Left colon (tissue), 2 donors: Measurements from ENCODE around the gene OR4K15. TPM values are rescaled to one million over a fixed set of nuclear protein-coding genes. Genes with fewer than 3 reads are reported as not detected.
"Not testable (repeated sequence)": the region's sequence is repeated elsewhere in the genome, so short reads cannot be mapped to it uniquely, and the experiment has no call there.

Experiments
- ATAC-seq: fragments of 200-7000 bp; cut with Tn5 transposase; one replicate; pipeline ENCODE4 v1.9.1; 2020; ENCODE audit warnings: mild to moderate bottlenecking, moderate library complexity
- DNase-seq, 2 donors: peaks; one replicate each; pipeline ENCODE4 v3.0.0-alpha.2; 2020
- intact Hi-C, 2 donors: fragments of 100-400 bp; cut with DNase I in 1 of 2; cut with micrococcal nuclease in 1 of 2; formaldehyde crosslinking; loops; one replicate each; pipeline versions ENCODE4 v1.11.2 to v1.14.0; 2022; cut with DNase I, micrococcal nuclease
- long read RNA-seq: library from polyadenylated mRNA; unstranded; transcript quantifications from one replicate; pipeline ENCODE4 v2.0.0, GENCODE V29; 2021
- total RNA-seq, 2 donors: library from RNA; stranded (reverse); fragmentation: NEBNext Ultra II Directional; extraction: Animal tissue kit (Norgen Biotek cat#: 25700); gene quantifications; one replicate each; pipeline ENCODE4 v1.2.1, GENCODE V29; 2021
- donor health status: DM: no; HTN: no; CAD: no.
- donor health status: DM: yes; HTN: yes; CAD: no.

The OR4K15 gene, protein sequence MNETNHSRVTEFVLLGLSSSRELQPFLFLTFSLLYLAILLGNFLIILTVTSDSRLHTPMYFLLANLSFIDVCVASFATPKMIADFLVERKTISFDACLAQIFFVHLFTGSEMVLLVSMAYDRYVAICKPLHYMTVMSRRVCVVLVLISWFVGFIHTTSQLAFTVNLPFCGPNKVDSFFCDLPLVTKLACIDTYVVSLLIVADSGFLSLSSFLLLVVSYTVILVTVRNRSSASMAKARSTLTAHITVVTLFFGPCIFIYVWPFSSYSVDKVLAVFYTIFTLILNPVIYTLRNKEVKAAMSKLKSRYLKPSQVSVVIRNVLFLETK
- not detected for total RNA-seq
- long read RNA-seq, result 0 reads

DNA sequence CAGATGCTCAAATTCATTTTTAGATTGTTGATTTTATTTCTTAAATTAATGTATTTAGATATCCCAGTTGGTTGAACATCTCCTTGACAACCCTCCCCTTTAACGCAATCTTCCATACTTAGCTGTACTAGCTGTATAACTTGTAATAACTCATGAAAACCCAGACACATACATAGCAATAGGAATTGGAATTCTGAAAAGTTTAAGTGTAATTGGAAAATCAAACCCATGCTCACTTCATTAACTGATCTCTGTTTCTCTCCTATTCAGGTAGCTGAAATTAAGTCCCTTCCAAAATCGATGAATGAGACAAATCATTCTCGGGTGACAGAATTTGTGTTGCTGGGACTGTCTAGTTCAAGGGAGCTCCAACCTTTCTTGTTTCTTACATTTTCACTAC is at the start of gene OR4K15:
TSS of gene OR4K15 (plus strand) at position 301 of the 400 bp plus-strand sequence. CDS start at position 301, 0 bp downstream.
- no peak for DNase-seq
- intact Hi-C loops, result no loop called here
- no peak for ATAC-seq

DNA sequence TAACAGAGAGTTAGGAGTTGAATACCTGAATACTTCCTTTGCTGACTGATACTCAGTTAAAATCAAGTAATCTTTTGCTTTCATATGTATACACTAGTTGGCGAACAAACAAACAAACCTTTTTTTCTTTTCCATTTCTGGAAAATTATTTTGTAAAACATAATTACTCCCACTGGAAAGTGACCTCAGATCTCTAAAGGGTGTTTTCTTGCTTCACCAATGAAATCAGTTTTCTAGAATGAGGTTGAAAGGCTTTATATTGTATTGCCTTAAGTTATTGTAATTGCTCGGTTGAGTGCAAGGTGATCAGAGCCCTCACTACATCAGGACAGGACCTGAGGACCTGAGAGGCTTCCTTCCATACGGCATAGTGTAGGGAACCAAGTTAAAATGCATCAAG is 44.8 kb upstream of the OR4K15 start, which contains the start of gene OR4K1:
TSS of gene OR4K1 (plus strand) at position 301 of the 400 bp plus-strand sequence. CDS start 4,750 bp downstream, outside the sequence.
- ATAC-seq (no peak), DNase-seq (no peak)
- intact Hi-C loops, result no loop called here

DNA sequence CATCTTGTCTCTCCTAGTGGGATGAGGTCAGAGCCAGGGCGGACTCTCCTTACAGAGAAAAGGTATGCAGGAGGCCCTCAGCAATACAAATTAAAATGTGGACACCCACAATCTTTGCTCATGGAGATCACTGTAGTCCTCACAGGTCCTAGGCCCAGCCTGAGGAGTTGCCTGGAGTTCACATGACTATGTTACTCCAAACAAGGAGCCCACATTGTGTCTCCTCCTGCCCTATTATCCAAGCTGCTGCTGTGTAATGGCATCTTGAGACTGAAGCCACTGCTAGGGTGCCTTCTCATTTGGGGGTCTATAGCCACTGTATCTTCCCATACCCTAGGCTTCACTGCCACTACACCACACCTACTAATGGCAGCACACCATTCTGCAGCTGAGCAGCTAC is 33.7 kb upstream of the OR4K15 start:
- DNase-seq, result no peak
- ATAC-seq, result no peak
- intact Hi-C loops, result no loop called here

DNA sequence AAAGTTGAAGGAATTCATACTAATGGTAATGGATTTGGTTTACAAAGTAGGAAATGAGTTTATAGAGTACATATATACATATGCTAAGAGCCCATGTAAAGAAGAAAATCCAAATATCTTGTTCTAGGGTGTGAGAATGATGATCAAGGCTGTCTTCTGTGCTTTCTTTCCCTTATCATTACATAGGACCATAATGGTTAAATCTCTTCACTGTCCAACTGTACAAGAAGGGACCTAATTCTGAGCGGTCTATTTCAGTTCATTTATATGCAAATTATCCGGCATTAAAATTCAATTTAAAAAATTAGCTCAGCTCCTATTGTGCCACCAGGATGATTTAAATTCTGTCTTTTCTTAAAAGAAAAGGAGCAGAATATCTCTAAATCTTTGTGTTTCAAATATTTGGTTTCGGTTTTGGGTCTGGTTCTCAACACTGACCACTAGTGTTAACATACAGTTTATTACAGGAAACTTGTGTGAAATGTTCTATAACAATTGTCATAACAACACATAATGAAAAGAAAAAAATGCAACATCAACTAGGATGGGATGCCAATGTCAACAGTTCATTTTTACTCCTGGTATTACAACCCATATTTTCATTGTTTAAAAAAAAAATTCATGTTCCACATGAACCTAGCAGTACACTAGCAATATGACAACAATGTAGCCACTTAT is 27.8 kb upstream of the OR4K15 start:
- ATAC-seq (no peak), DNase-seq (no peak)
- intact Hi-C loops, result no loop called here

DNA sequence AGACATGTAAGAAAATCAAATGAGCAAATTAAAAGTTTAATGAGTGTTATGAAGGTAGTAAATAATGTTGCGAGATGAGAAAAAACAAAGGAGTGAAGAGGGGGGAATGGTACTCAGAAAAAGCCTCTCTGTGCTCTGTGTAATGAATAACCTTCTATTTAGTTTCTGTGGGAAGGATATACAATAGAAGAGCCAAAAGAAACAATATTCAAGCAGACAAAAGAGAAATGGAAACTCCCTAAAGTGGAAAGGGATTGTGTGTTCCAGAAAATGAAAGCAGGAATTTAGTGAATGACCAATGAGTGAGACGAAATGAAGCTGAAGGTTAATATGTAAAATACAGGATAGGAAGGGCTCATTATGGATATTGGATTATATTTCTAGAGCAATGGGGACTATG is 26.2 kb upstream of the OR4K15 start:
- intact Hi-C loops, result no loop called here
- DNase-seq (no peak), ATAC-seq (no peak)

DNA sequence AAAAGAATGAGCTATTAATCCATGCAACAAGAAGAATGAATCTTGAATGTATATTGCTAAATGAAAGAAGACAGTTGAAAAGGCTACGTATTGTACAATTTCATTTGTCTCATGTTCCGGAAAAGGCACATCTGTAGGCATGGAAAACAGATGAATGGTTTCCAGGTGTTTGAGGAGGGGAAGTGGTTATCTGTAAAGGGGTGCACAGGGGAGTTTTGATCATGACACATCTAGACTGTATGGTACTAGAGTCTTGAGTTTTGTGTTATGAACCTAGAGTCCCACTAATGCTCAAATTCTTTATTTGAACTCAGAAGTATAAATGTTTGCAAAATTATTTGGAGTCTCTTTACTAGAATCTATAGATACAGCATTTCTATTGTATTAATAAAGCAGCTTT is 5.7 kb upstream of the OR4K15 start:
- ATAC-seq, DNase-seq: not testable (repeated sequence)

DNA sequence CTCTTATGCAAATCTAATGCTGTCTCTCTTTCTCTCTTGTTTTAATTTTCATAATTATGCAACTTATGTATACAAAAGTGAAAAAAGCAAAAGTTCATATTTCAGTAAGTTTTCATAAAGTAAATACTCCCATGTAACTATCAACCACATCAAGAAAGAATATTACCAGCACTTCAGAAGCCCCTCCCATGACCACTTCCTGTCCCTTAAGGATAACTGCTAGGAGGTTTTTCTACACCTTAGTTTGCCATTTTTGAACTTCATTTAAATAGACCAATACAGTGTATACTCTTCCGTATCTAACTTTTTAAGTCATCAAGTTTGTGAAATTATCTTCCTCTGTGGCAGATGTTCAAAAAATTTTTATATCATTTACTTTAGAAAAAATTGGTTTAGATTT is 547 bp upstream of the OR4K15 start:
- intact Hi-C loops, result no loop called here
- ATAC-seq (no peak), DNase-seq (no peak)

More for the DNA sequence above, 5.7 kb upstream of the OR4K15 start:
- intact Hi-C loops, result not testable (repeated sequence)

DNA sequence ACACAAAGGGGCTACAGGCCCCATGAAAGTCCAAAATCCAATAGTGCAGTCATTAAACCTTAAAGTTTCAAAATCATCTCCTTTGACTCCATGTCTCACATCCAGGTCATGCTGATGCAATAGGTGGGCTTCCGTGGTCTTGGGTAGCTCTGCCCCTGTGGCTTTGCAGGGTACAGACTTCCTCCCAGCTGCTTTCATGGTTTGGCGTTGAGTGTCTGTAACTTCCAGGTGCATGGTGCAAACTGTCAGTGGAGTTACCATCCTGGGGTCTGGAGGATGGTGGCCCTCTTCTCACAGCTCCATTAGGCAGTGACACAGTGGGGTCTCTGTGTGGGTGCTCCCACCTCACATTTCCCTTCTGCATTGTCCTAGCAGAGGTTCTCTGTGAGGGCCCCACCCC is 18.0 kb downstream of the OR4K15 start:
- ATAC-seq, result no peak
- intact Hi-C loops, result no loop called here
- no peak for DNase-seq

DNA sequence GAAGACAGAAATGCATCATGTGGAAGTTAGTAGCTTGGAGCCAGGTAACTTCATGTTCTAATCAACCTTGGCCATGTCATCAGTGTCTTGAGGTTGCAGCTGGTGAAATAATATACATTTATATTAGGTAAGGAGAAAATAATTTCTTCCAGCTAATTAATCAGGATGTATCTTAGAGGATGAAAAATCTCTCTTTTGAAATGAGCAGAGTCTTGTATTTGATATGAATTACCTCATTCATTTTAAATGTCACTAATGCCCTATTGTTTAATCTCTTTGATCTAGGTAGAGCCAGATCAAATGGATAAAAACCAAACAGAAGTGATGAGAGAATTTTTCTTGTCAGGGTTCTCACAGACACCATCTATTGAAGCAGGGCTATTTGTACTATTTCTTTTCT is 26.5 kb downstream of the OR4K15 start, which contains the start of gene OR4Q2:
TSS of gene OR4Q2 (plus strand) at position 301 of the 400 bp plus-strand sequence.
- DNase-seq (no peak), ATAC-seq (no peak)
- intact Hi-C loops, result no loop called here

DNA sequence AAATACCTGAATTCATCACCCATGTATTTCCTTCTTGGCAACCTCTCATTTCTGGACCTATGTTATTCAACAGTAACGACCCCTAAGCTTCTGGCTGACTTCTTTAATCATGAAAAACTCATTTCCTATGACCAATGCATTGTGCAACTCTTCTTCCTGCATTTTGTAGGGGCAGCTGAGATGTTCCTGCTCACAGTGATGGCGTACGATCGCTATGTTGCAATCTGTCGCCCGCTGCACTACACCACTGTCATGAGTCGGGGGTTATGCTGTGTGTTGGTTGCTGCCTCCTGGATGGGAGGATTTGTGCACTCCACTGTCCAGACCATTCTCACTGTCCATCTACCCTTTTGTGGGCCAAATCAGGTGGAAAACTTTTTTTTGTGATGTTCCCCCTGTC is 26.9 kb downstream of the OR4K15 start:
- ATAC-seq (no peak), DNase-seq (no peak)
- intact Hi-C loops, result no loop called here

DNA sequence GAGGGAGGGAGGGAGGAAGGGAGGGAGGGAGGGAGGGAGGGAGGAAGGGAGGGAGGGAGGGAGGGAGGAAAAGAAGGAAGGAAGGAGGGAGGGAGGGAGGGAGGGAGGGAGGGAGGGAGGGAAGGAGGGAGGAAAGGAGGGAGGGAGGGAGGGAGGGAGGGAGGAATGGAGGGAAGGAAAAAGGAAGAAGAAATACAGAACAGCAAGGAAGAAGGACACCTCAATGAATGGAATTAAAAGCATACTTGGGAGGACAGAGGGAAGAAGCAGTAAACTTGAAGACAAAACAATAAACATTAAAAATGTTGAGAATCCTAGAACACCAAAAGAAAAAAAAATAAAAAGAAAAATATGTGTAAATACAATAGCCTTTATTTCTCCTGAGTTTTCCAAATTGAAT is 32.8 kb downstream of the OR4K15 start:
- intact Hi-C loops, result no loop called here
- no peak for ATAC-seq
- DNase-seq, result no peak

DNA sequence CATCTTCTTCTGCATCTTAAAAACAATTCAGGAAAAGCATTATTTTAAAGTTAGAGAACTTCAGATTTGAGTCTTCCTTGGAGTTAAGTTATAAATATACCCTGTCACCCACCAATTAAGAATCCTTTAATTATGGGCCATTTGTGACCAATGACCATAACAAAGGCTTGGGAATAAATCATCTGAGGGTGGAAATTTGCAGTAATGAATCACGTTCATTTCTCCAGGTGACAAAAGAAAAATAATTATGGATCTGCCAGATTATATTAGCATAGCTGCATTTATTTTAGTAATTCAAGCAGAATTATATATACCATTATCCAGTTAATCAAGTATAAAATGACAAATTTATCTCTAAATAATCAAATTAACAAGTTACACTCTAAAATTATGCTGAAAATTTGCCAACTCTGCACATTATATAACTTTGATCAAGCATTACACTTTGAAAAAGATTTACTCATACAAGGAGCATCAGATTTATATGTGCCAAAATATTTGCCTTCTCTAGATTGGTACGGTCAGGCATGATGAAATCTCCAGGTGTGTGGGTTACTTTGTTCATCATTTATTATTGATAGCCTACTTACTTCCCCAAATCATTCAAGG is 44.0 kb downstream of the OR4K15 start, which contains the start of gene OR4K14:
TSS of gene OR4K14 (minus strand) at position 51 of the 609 bp plus-strand sequence. CDS start 4,114 bp downstream, outside the sequence.
- DNase-seq (no peak), ATAC-seq (no peak)
- intact Hi-C loops, result no loop called here

Other genes starting within 250 kb of the OR4K15 start
- not detected for gene OR4Q3, start 232.0 kb upstream of the OR4K15 start, total RNA-seq
- not detected for gene OR4M1, start 202.1 kb upstream of the OR4K15 start, total RNA-seq
- not detected for gene OR4N2, start 171.8 kb upstream of the OR4K15 start, total RNA-seq
- gene OR4K2, start 100.4 kb upstream of the OR4K15 start, total RNA-seq, result not detected
- gene OR4K5, start 55.0 kb upstream of the OR4K15 start, total RNA-seq, result not detected
- not detected for gene OR4K1, start 44.7 kb upstream of the OR4K15 start, total RNA-seq
- not detected for gene OR4Q2, start 26.6 kb downstream of the OR4K15 start, total RNA-seq
- gene OR4K14, start 43.7 kb downstream of the OR4K15 start, total RNA-seq, result not detected
- not detected for gene OR4K13, start 60.4 kb downstream of the OR4K15 start, total RNA-seq
- not detected for gene OR4L1, start 84.5 kb downstream of the OR4K15 start, total RNA-seq
- not detected for gene OR4K17, start 135.1 kb downstream of the OR4K15 start, total RNA-seq
- not detected for gene OR4N5, start 163.2 kb downstream of the OR4K15 start, total RNA-seq
- not detected for gene OR11G2, start 215.3 kb downstream of the OR4K15 start, total RNA-seq
- gene OR11H6, start 248.1 kb downstream of the OR4K15 start, total RNA-seq, result not detected